ENCODE results near the gene IGHMBP2.
A peak's percentile ranks its signal among the peaks of the same experiment; 100 is the strongest.
"Not testable (repeated sequence)": the region's sequence is repeated elsewhere in the genome, so short reads cannot be mapped to it uniquely, and the experiment has no call there.

IGHMBP2 gene

DNA sequence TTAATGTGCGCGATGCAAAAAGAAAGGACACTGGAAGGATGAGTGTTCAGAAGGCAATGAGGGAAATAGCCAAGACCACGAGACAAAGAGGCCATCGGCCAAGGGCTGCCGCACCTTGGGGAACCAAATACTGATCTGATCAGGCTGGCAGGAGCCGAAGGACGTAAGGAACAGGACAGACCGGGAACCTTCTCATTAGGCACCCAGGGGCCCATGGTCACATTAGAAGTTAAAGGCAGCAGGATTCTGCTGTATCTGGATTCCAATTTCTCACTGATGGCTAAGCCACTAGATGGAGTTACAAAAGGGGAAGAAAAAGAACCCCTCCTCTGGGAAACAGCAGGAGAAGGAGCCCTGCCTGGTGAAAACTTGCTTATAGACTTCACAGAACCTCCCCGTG is 33.2 kb upstream of the IGHMBP2 start:
- no peak for TF ChIP-seq JUND (IDR thresholded peaks at IDR 0.05; ENCODE audit: low read depth)
- peak in 1 of 2 experiments; percentile 55 for DNase-seq (ENCODE audit: low read depth in 1 of 2, low spot score in 1 of 2)
- in situ Hi-C loops (cut with HindIII; ENCODE audit: low pct_unique_long_range_greater_than_20kb, low sequenced_read_pairs): no loop called here

DNA sequence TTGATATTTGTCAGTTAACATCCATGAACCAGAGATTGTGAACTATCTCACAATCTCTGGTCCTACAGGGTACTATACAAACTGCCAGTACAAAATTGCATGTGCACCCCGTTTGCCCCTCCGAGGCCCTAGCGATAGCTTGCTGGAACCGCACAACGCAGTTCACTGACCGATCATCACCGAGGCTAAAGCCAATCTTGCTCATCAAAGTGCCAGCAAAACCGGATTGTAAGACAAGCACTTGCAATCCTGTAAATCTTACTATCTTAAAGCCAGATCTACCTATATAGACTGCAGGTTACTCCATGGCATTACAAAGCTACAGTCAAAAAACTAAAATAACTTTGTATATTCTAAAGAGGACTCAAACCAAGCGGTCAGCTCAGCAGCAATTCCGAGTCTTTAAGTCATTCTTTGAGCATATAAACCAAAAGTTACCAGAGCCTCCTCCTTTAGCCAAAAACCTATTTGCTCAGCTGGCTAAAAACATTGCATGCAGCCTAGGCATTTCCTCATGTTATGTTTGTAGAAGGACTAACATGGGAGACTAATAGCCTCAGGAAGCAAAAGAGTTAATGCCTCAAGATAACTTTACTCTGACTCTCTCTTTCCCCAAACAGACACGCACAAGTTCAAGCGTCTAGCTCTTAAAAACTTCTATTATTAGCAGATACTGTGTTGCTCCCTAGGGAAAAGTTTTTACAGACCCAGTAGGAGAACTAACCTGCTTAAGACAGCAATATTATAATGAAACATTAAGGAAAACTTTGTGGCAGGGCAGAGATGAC is 31.3 kb upstream of the IGHMBP2 start:
- in situ Hi-C loops (cut with HindIII; ENCODE audit: low pct_unique_long_range_greater_than_20kb, low sequenced_read_pairs): no loop called here
- peak in 1 of 2 experiments; percentile 94 for DNase-seq (ENCODE audit: low read depth in 1 of 2, low spot score in 1 of 2)
- 0 out of 2 replicates have a peak, but pooled peaks have one; percentile 48 for TF ChIP-seq JUND (IDR thresholded peaks at IDR 0.05; ENCODE audit: low read depth)

DNA sequence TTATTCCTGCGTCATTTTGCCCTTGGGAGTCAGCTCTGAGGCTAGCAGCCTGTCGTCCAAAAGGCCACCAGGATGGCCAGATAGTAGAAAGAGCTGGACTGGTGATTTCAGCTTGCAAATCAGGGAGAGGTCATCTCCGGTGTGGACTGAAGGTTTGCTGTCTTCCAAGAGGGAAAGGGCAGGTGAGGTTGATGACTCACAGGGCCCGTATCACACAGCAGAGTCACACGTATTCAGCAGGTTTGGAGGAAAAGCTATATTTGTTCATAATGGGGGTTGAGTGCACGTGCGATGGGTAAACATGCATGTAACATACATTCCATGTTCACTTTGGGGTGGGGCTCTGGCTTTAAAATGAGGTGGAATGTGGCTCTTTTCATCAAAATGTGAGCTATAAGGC is 25.7 kb upstream of the IGHMBP2 start:
- DNase-seq (ENCODE audit: low read depth in 1 of 2, low spot score in 1 of 2): no peak
- in situ Hi-C loops (cut with HindIII; ENCODE audit: low pct_unique_long_range_greater_than_20kb, low sequenced_read_pairs): no loop called here
- no peak for TF ChIP-seq JUND (IDR thresholded peaks at IDR 0.05; ENCODE audit: low read depth)

DNA sequence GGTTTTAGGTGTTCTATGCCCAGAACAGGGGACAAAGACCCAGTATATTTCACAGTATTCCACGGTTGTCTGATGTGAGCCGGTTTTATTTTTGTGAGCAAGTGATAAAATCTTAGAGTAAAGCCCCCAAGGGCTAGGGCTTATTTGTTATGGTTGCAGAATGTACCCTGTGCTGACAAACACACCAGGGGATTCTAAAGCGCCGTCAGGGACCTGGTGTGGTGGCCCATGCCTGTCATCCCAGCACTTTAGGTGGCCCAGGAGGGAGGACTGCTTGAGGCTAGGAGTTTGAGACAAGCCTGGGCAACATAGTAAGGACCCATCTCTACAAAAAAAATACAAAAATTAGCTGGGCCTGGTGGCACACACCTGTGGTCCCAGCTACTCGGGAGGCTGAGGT is 22.8 kb upstream of the IGHMBP2 start:
- DNase-seq (ENCODE audit: low read depth in 1 of 2, low spot score in 1 of 2): no peak
- in situ Hi-C loops (cut with HindIII; ENCODE audit: low pct_unique_long_range_greater_than_20kb, low sequenced_read_pairs): no loop called here
- no peak for TF ChIP-seq JUND (IDR thresholded peaks at IDR 0.05; ENCODE audit: low read depth)

DNA sequence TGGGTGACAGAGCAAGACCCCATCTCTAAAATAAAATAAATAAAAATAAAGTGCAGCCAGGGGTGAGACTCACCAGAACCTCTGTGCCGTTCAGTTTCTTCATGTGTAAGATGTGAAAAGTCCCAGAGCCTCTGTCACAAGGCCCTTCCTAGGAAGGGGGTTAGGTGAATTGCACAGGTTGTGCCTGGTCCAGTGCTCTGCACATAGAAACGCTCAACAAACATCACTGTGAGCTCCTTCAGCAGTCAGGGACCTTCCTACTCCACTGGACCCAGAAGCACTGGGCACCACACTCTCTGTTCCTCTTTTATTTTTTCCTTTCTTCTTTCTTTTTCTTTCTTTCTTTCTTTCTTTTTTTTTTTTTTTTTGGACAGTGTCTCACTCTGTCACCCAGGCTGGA is 22.4 kb upstream of the IGHMBP2 start:
- no peak for TF ChIP-seq JUND (IDR thresholded peaks at IDR 0.05; ENCODE audit: low read depth)
- no peak for DNase-seq (ENCODE audit: low read depth in 1 of 2, low spot score in 1 of 2)
- in situ Hi-C loops (cut with HindIII; ENCODE audit: low pct_unique_long_range_greater_than_20kb, low sequenced_read_pairs): no loop called here

DNA sequence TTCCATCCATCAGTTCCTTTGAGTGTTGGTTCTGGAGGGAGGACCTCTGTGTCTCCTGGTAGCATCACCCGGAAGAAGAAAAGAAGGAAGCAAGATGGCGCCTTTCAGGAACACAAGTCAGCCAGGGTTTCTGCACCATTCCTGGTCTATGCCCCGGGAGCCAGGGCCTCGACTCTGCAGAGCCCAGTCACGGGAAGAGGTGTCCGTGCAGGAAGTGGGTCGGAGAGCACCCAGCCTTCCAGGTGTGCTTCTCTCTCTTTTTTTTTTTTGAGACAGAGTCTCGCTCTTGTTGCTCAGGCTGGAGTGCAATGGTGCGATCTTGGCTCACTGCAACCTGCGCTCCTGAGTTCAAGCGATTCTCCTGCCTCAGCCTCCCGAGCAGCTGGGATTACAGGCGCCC is 21.3 kb upstream of the IGHMBP2 start:
- DNase-seq (ENCODE audit: low read depth in 1 of 2, low spot score in 1 of 2): no peak
- TF ChIP-seq JUND (IDR thresholded peaks at IDR 0.05; ENCODE audit: low read depth): no peak
- in situ Hi-C loops (cut with HindIII; ENCODE audit: low pct_unique_long_range_greater_than_20kb, low sequenced_read_pairs): no loop called here

DNA sequence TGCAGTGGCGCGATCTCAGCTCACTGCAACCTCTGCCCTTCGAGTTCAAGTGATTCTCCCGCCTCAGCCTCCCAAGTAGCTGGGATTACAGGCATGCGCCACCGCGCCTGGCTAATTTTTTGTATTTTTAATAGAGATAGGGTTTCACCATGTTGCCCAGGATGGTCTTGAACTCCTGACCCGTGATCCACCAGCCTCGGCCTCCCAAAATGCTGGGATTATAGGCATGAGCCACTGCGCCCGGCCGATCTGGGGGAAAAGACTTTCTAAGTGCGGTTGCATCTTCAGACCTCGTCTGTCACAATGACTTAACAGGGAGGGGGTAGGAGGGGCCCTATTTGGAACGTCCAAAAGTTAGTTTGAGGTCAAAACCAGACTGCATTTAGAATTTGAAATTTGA is 18.9 kb upstream of the IGHMBP2 start:
- DNase-seq (ENCODE audit: low read depth in 1 of 2, low spot score in 1 of 2); in situ Hi-C loops (cut with HindIII; ENCODE audit: low pct_unique_long_range_greater_than_20kb, low sequenced_read_pairs): not testable (repeated sequence)

DNA sequence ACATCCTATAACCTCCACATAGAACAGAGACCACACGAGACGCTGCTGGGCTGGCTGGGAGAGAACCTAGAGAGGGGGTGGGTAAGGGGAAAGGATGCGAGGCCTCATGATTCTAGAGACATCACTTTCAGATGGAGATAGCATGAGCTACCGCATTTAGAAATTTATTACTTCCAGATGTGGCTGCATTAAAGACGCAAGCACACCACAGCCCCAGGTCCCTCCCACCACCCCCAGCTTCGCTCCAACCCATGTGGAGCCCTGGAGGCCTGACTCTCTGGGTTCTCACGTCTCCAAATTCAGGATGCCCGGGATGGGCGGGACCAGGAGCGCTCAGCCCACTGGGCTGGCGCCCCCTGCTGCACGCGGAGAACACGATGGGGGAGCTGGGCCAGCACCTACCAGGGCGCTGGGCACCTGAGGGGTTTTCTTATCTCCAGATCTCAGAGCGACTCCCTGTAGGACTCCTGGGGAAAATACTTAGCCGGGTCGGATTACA is 13.7 kb upstream of the IGHMBP2 start:
- DNase-seq (ENCODE audit: low read depth in 1 of 2, low spot score in 1 of 2): peak in 1 of 2 experiments; percentile 35
- in situ Hi-C loops (cut with HindIII; ENCODE audit: low pct_unique_long_range_greater_than_20kb, low sequenced_read_pairs): no loop called here
- TF ChIP-seq JUND (IDR thresholded peaks at IDR 0.05; ENCODE audit: low read depth): no peak

DNA sequence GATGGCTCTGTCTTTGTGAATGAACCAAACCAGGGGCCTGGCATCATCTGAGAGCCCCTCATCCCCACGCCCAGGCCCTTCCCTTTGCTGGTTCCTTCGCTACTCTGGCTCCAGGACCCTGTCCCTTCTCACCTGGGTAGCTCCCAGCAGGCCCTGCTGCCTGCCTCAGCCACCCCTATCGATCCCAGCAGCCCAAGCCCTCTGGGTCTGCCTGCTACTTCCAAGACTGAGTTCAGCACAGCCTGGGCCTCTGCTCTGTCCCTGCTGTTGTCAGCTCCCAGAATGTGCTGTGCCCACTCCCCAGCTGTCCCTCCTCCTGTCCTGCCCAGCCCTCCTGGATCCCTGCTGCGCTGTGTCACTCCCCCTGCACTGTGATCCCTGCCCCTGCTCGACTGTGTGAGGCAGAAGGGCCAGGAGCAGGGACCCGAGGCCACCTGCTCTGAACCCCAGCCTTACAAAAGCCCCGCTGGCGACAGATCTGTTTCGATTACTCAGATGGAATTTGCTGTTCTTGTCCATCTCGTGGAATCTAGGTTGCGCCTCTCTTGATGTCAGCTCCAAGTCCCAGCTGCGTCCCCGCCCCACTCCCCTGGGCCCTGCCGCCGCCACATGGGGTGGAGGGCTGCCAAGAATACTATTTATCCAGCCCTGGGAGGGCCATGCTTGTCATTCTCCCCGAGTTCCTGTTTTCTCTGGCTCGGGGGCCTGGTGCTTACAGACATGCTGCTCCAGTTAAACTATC is 13.0 kb upstream of the IGHMBP2 start:
- in situ Hi-C loops (cut with HindIII; ENCODE audit: low pct_unique_long_range_greater_than_20kb, low sequenced_read_pairs): no loop called here
- no peak for TF ChIP-seq JUND (IDR thresholded peaks at IDR 0.05; ENCODE audit: low read depth)
- DNase-seq (ENCODE audit: low read depth in 1 of 2, low spot score in 1 of 2): no peak

DNA sequence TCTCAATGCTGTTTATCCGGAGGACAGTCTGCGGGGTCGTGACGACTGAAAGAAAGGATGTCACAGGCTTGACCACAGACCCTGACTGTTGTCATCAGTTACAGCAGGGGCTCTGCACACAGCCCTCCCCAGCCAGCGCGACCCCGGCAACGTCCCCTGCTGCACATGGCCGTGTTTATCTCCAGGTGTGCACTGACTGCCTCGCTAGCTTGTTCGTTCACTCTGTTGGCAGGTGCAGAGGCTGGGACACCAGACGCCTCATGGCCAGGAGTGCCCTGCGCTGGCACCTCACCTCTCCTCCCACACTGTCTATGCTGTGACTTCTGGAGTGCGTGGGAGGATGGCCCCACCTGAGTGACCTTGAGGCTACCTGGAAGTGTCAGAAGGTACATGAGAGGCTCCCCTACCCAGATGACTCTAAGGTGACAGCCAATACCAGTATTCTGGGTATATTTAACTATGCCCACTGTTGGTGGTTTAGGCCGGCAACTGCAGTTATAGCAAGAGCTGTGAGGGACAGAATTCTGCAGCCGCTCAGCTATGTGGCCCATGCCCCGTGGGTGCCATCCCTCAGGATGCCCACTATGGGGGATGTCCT is 12.2 kb upstream of the IGHMBP2 start:
- in situ Hi-C loops (cut with HindIII; ENCODE audit: low pct_unique_long_range_greater_than_20kb, low sequenced_read_pairs): no loop called here
- no peak for DNase-seq (ENCODE audit: low read depth in 1 of 2, low spot score in 1 of 2)
- TF ChIP-seq JUND (IDR thresholded peaks at IDR 0.05; ENCODE audit: low read depth): no peak

DNA sequence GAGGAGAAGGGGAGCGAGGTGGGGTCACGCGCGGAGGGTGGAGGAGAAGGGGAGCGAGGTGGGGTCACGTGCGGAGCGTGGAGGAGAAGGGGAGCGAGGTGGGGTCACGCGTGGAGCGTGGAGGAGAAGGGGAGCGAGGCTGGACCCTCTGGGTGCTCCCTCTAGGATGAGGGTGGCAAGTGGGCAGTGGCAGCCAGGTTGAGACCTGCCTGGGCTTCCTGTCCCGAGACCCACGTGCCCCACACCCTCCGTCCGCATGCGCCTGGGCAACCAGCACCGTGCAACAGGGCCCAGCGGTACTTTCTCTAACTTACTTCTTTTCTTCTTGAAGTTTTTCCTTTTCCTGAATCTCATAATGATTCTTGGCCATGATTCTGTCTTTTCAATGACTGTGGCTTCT is 11.1 kb upstream of the IGHMBP2 start:
- no peak for TF ChIP-seq JUND (IDR thresholded peaks at IDR 0.05; ENCODE audit: low read depth)
- in situ Hi-C loops (cut with HindIII; ENCODE audit: low pct_unique_long_range_greater_than_20kb, low sequenced_read_pairs): no loop called here
- no peak for DNase-seq (ENCODE audit: low read depth in 1 of 2, low spot score in 1 of 2)

DNA sequence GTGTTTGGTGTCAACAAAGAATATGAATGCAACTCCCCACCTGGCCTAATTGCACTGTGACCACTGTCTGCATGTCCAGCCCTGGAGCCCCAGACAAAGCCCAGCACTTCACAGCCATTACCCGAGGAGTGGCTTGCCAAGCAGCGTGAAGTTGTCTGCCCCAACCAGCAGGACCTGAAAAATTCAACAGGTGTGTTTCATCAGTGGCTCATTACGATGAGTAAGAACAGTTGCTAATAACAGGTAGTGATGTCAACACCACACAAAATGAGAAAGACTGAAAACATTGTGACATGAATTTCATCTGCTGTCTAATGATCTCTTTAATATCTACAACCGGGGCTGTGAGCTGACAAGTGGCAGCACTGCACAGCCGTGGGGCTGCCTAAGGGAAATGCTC is 10.4 kb upstream of the IGHMBP2 start:
- no peak for TF ChIP-seq JUND (IDR thresholded peaks at IDR 0.05; ENCODE audit: low read depth)
- DNase-seq (ENCODE audit: low read depth in 1 of 2, low spot score in 1 of 2): no peak
- in situ Hi-C loops (cut with HindIII; ENCODE audit: low pct_unique_long_range_greater_than_20kb, low sequenced_read_pairs): no loop called here
